NOMO-1 treated with dmso at 0.1 percent for 144 hours (cell line): ENCODE data around the gene ZNF160.

Experiments used
- DNase-seq: peaks from one replicate; lab custom pipeline; 2025; ENCODE audit not compliant: unreplicated experiment; lab: John Stamatoyannopoulos, UW

The ZNF160 gene

GRCh38 chr19:53094754-53095575 is 8.3 kb downstream of the ZNF160 start:
- DNase-seq: no peak

DNA sequence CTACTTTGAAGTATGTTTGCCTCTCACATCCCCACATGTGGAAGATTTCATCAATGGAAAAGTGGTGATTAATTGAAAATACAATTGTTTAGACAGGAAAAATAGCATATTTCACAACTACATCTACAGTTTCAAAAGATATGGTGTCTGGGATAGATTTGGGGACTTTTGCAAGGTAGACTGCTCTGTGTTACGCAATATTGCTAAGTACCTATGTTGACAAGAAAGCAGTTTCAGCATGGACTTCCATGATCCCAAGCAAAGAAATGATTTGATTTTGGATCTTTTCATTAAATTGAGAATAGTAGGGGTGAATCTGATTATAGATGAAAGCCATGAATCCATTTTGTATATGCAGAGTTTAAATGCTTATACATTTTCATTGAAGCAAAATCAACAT is 10.5 kb downstream of the ZNF160 start:
- no peak for DNase-seq

DNA sequence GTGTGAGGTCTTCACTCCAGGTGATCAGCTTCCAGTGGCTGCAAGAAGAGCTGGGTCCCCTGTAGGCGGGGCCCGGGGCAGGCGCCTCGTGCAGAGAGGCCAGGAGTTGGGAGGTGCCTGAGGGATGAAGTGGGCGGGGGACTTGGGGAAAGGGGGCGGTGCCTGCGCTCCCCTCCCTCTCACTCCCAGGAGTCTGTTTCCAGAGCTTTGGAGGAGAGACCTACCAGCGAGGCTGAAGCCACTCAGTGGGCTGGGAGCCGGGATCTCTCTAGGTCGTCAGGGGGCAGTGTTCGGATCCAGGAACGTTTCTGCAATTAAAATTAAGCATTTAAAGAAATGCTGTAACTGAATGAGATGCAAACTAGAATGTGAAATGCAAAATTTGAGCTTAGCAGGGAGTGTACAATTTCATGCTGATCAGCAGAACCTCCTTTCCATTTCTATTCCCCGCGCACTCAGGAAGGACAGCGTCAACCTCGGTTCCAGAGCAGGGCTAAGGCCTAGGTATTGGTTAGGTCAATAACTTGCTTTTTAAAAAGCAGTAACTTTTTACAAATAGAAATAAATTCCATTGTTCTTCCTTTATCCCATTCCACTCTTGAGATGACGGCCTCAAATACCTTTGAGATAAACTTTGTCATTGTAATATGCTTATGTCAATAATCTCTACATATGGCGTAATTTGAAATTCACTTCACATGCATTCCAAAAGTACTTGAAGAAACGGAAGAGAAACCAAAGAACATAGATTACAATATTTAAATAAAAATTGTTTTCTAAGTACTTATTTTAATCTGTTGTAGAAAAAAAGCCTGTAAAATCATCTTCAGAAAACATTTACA is 11.6 kb downstream of the ZNF160 start:
- no peak for DNase-seq

DNA sequence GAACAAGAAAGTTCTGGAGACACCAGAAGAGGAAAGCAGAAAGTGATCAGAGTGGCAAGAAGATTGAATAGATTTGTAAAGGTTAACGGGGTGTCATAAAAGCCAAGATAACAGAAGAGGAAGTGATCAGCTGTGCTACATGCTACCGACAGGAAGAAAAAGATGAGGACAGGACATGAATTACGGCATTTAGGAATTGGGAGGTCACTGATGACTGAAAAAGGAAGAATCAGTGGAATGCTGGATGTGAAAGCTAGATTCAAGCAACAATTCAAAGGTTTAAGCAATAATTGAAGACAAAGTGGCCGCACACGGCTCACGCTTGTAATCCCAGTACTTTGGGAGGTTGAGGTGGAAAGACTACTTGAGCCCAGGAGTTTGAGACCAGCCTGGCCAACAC is 15.1 kb downstream of the ZNF160 start:
- no peak for DNase-seq

DNA sequence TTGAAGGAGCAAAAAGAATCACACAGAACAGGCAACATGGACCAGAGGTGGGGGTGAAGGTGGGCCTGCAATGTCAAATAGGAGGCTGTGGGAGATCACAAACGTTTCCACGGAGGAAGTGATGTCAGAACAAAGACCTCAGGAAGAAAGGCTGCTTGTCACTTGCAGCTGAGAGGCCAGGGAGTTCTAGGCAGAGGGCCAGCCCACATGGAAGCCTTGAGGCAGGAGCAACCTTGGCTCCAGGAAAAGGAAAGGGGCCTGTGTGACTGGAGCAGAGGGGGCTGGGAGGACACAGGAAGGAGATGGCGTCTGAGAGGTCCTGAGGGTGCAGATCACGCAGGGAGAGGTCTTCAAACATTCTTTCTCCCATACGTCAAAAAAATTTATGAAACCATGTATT is 16.3 kb downstream of the ZNF160 start:
- DNase-seq: no peak

DNA sequence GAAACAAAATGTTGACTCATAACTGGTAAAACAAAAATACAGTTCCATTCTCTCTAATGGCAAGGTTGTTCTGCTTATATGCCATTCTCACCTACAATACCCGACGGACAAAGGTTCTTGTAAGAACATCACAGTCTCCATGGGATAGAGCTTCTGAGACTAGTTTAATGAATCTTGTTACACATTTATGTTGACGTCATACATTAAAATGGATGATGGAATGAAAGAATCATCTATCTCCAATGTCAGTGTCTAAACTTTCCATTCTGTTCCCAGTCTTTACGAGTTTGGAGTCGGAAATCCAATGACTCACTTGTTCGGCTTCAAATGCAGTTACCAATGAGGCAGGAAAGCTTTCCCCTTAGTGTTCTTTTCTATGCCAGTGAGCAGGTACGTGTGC is 17.7 kb downstream of the ZNF160 start:
- DNase-seq: no peak

DNA sequence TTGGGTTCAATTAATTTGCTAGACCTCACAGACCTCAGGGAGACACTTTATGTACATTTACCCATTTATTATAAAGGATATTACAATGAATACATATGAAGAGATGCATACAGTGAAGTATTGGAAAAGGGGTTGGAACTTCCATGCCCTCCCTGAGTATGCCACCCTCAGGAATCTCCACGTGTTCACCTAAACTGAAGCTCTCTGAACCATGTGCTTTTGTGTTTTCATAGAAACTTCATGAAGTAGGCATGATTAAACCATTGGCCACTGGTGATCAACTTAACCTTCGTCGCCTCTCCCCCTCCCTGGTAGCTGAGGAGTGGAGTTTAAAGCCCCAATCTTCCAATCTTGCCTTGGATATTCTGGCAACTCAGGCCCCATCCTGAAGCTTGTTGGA is 20.3 kb downstream of the ZNF160 start:
- DNase-seq: no peak

- no peak for DNase-seq
These were observed 23.8 kb downstream of the ZNF160 start for GRCh38 chr19:53079313-53079924.

- no peak for DNase-seq
These were observed 24.6 kb downstream of the ZNF160 start for GRCh38 chr19:53078668-53079067.

- no peak for DNase-seq
These were observed 26.2 kb downstream of the ZNF160 start for GRCh38 chr19:53076984-53077383.

DNA sequence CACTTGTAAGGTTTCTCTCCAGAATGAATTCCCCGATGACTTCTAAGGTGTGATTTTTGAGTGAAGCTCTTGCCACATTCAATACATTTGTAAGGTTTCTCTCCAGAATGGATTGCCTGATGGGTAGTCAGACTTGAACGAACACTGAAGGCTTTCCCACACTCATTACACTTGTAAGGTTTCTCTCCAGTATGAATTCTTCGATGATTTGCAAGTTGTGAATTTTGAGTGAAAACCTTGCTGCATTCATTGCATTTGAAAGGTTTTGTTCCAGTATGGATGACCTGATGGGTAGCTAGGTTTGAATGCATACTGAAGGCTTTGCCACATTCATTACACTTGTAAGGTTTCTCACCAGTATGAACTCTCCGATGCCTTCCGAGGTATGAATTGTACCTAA is 34.4 kb downstream of the ZNF160 start:
- DNase-seq: no peak

GRCh38 chr19:53068199-53068598 is 35.0 kb downstream of the ZNF160 start:
- DNase-seq: no peak

DNA sequence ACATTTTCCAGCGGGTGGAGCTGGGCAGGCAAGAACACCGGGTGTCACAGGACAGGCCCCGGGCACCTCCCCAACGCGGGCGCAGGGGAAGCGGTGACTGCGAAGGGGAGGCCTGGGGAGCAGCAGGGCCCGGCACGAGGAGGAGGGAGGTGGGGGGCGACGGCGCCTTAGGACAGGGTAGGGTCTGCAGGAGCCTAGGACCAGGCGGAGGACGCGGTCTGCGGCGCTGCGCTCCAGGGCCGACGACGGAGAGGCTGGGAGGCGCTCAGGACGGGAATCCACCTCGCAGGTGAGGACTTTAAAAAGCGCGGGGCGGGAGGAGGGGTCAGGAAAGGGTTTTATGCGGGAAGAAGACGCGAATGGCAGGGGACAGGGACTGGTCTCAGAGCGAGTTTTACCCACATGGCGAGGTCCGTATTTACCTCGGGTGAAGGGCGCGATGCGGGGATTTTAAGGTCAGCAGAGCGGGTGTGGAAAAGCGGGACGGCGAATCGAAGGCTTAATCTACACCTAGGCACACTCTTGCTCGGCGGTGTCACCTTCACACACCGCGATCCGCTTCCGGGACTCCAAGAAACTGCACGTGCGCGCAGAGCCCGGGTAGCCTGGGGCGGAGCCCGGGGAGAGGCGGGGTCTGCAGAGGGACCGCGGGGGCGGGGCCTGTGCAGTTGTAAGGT is 45.2 kb downstream of the ZNF160 start:
- no peak for DNase-seq

DNA sequence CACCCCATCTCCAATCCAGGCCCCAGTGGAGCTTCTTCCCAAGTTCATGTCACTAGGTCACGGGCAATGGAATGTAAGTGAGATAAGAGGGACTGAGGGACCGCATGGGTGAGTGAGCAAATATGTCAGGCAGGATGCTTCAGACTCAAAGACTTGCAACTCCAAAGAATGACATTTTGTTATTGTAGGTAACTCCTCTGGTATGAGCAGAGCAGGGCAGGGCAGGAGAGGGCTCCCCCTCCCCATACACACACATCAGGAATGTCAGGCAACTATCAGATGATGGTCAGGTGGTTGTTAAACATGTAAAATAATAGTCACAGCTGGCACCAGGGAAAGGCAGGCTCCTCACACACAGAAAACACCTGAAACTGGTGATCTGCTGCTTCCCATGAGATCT is 48.1 kb downstream of the ZNF160 start:
- no peak for DNase-seq

DNA sequence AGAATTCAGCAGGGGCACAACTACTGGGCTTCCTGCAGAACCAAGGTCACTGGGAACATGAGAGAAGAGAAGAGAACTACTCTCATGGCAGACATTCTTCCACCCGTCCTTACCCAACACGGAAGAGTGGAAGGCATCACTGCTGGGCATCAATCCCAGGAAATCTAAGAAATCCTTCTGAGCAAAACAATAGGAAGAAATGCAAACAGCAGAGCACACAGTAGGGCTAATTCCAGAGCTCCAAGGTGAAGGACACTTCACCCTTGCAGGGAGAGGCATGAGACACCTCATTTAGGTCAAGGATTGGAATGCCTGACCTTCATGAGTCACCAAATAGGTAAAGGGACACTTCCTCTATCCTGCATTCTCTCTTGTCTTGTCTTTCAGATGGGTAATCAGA is 55.8 kb downstream of the ZNF160 start:
- no peak for DNase-seq

DNA sequence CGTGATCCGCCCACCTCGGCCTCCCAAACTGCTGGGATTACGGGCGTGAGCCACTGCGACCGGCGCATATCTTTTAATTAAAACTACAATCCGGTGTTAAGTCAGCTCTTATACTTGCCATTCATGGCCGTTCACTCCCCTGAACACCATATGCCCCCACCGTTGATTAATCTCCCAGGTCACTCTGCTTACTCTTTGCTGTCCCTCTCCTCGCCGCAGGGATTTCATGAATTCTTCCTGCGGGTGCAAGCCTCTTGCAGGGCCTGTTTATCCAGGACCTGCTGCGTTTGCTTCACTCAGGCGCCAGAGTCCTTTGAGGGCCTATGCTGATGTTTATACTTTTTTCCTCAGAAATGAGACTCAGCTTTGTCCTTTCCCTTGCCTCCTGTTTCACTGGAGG is 57.7 kb downstream of the ZNF160 start:
- no peak for DNase-seq

DNA sequence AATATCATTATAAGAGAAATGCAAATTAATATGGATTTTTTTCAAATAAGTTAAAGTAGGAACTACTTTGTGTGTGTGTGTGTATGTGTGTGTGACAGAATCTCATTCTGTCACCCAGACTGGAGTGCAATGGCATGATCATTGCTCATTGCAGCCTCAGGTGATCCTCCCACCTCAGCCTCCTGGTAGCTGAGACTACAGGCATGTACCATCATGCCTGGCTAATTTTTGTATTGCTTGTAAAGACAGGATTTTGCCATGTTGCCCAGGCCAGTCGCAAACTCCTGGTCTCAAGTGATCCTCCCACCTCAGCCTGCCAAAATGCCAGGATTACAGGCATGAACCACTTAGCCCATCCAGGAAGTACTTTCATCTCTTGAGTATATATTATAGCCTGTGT is 61.9 kb downstream of the ZNF160 start:
- no peak for DNase-seq

- no peak for DNase-seq
These were observed 65.8 kb downstream of the ZNF160 start for GRCh38 chr19:53037101-53038097.

GRCh38 chr19:53034948-53035675 is 68.1 kb downstream of the ZNF160 start:
- no peak for DNase-seq
